ENCODE data around the gene IZUMO1.
"Not testable (repeated sequence)": the region's sequence is repeated elsewhere in the genome, so short reads cannot be mapped to it uniquely, and the experiment has no call there.

Gene IZUMO1

GRCh38 chr19:48746738-48747575 lies at the start of gene IZUMO1:
TSS of gene IZUMO1 (minus strand) at chr19:48746909. CDS start at chr19:48745859, 1,050 bp downstream.
- DNase-seq (ENCODE audit: low read depth in 2 of 2): no peak

- DNase-seq (ENCODE audit: low read depth in 2 of 2): no peak
Measured at GRCh38 chr19:48795685-48796070, 49.0 kb upstream of the IZUMO1 start.

GRCh38 chr19:48795055-48795684 lies 48.5 kb upstream of the IZUMO1 start:
- DNase-seq (ENCODE audit: low read depth in 2 of 2): peak; percentile 57 to 77

- no peak for DNase-seq (ENCODE audit: low read depth in 2 of 2)
Measured at GRCh38 chr19:48794291-48794690, 47.6 kb upstream of the IZUMO1 start.

GRCh38 chr19:48793271-48793670 lies 46.6 kb upstream of the IZUMO1 start:
- DNase-seq (ENCODE audit: low read depth in 2 of 2): no peak

GRCh38 chr19:48787331-48787730 lies 40.6 kb upstream of the IZUMO1 start:
- DNase-seq (ENCODE audit: low read depth in 2 of 2): not testable (repeated sequence)

- not testable (repeated sequence) for DNase-seq (ENCODE audit: low read depth in 2 of 2)
Measured at GRCh38 chr19:48786422-48786821, 39.7 kb upstream of the IZUMO1 start.

- DNase-seq (ENCODE audit: low read depth in 2 of 2): no peak
Measured at GRCh38 chr19:48784527-48784926, 37.8 kb upstream of the IZUMO1 start.

- DNase-seq (ENCODE audit: low read depth in 2 of 2): no peak
Measured at GRCh38 chr19:48780631-48781391, 34.1 kb upstream of the IZUMO1 start.

GRCh38 chr19:48779636-48780035 lies 32.9 kb upstream of the IZUMO1 start:
- DNase-seq (ENCODE audit: low read depth in 2 of 2): no peak

- no peak for DNase-seq (ENCODE audit: low read depth in 2 of 2)
Measured at GRCh38 chr19:48777720-48778119, 31.0 kb upstream of the IZUMO1 start.

GRCh38 chr19:48777139-48777538 lies 30.4 kb upstream of the IZUMO1 start:
- DNase-seq (ENCODE audit: low read depth in 2 of 2): no peak

- no peak for DNase-seq (ENCODE audit: low read depth in 2 of 2)
Measured at GRCh38 chr19:48772503-48772953, 25.8 kb upstream of the IZUMO1 start.

GRCh38 chr19:48770734-48771472 lies 24.2 kb upstream of the IZUMO1 start:
- DNase-seq (ENCODE audit: low read depth in 2 of 2): no peak

GRCh38 chr19:48770266-48770665 lies 23.6 kb upstream of the IZUMO1 start:
- no peak for DNase-seq (ENCODE audit: low read depth in 2 of 2)

- DNase-seq (ENCODE audit: low read depth in 2 of 2): no peak
Measured at GRCh38 chr19:48768994-48769713, 22.4 kb upstream of the IZUMO1 start.

GRCh38 chr19:48768171-48768753 lies 21.6 kb upstream of the IZUMO1 start:
- not testable (repeated sequence) for DNase-seq (ENCODE audit: low read depth in 2 of 2)

- DNase-seq (ENCODE audit: low read depth in 2 of 2): not testable (repeated sequence)
Measured at GRCh38 chr19:48765816-48766215, 19.1 kb upstream of the IZUMO1 start.

- DNase-seq (ENCODE audit: low read depth in 2 of 2): no peak
Measured at GRCh38 chr19:48760504-48761205, 13.9 kb upstream of the IZUMO1 start.

GRCh38 chr19:48757741-48758144 lies 11.0 kb upstream of the IZUMO1 start:
- DNase-seq (ENCODE audit: low read depth in 2 of 2): no peak
